NOMO-1 treated with dmso at 0.1 percent for 144 hours (cell line): Measurements from ENCODE around the gene PBX3.

Experiments
- DNase-seq: peaks from one replicate; lab custom pipeline; 2025; ENCODE audit not compliant: unreplicated experiment; lab: John Stamatoyannopoulos, UW

Gene PBX3

DNA sequence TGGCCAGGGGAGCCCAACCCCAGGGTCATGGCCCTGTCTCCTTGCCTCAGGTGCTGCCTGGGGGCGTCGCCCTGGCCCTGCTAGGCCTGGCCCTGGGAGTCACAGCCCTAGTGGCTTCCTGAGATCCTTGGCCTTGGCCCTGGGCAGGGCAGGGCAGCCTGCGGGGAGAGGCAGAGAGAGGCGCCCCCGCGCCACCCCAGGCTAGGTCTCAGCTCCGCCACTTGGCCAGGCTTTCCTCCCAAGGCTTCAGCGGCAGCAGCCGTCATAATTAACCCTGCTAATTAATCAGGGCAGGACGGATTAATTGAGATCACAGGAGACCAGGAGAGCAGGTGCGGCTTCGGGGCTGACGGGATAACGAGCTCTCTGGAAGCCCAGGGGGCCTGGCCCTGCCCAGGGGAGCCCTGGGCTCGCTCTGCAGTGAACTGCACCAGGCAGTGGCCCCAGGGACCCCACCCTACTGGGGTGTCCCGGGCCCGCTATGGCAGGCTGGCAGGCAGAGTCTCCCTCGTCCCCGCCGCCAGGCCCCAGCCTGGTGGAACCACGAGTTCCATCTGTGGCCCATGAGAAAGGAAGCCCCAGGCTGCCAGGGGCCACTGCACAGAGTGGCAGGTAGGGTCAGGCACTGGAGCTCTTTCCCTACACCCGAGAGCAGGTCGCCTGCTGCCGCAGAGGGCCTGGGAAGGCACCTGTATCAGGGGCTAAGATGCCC, 269.6 kb downstream of the PBX3 start:
- DNase-seq: no peak
